Calu3 (cell line): ENCODE data around the gene PTPRN2. TPM values are rescaled to one million over a fixed set of nuclear protein-coding genes. Genes with fewer than 3 reads are reported as not detected.
"Not testable (repeated sequence)": the region's sequence is repeated elsewhere in the genome, so short reads cannot be mapped to it uniquely, and the experiment has no call there.

Experiments
- BruUV-seq: library from RNA; stranded (reverse); fragments of 400-500 nt; replicated peaks from 2 replicates; lab custom pipeline; 2021; lab: Mats Ljungman, UMichigan
- CTCF ChIA-PET: fragments of 300-600 bp; sonication (Branson Sonifier 250); formaldehyde crosslinking; loops from one replicate; lab custom pipeline; 2022; ENCODE audit warnings: antibody characterized with exemption; lab: Charles Lee
- DNase-seq: peaks from one replicate; pipeline ENCODE4 v3.0.0; 2022
- H3K27ac Mint-ChIP-seq: one replicate; pipeline ENCODE4 v1.8.0; 2022; ENCODE audit warnings: mixed read lengths; ENCODE audit not compliant: unreplicated experiment
- H3K27me3 Mint-ChIP-seq: one replicate; pipeline ENCODE4 v1.8.0; 2022; ENCODE audit warnings: mixed read lengths; ENCODE audit not compliant: unreplicated experiment
- H3K36me3 Mint-ChIP-seq: one replicate; pipeline ENCODE4 v1.8.0; 2022; ENCODE audit warnings: mild to moderate bottlenecking, moderate library complexity, mixed read lengths; ENCODE audit not compliant: insufficient read depth, unreplicated experiment
- H3K4me1 Mint-ChIP-seq: one replicate; pipeline ENCODE4 v1.8.0; 2022; ENCODE audit warnings: mild to moderate bottlenecking, low read depth, mixed read lengths; ENCODE audit not compliant: unreplicated experiment
- H3K4me3 Mint-ChIP-seq: one replicate; pipeline ENCODE4 v1.8.0; 2022; ENCODE audit warnings: mild to moderate bottlenecking, low read depth, moderate library complexity, mixed read lengths; ENCODE audit not compliant: unreplicated experiment
- H3K9me3 Mint-ChIP-seq: one replicate; pipeline ENCODE4 v1.8.0; 2022; ENCODE audit warnings: low read depth, mixed read lengths; ENCODE audit not compliant: unreplicated experiment
- CTCF ChIP-seq: fragments of 200-600 bp; IDR thresholded peaks from one replicate; pipeline ENCODE4 v1.8.0; 2022; ENCODE audit warnings: antibody characterized with exemption; ENCODE audit not compliant: unreplicated experiment
- intact Hi-C: fragments of 100-400 bp; cut with micrococcal nuclease; formaldehyde crosslinking; loops from one replicate; pipeline ENCODE4 v1.10.0; 2022; ENCODE audit not compliant: unreplicated experiment
- total RNA-seq: library from RNA; stranded (reverse); gene quantifications from 2 replicates; pipeline ENCODE4 v1.2.3, GENCODE V29; 2022

The PTPRN2 gene
- total RNA-seq, 1 experiment from 2014 or later, result 2.0 TPM

DNA sequence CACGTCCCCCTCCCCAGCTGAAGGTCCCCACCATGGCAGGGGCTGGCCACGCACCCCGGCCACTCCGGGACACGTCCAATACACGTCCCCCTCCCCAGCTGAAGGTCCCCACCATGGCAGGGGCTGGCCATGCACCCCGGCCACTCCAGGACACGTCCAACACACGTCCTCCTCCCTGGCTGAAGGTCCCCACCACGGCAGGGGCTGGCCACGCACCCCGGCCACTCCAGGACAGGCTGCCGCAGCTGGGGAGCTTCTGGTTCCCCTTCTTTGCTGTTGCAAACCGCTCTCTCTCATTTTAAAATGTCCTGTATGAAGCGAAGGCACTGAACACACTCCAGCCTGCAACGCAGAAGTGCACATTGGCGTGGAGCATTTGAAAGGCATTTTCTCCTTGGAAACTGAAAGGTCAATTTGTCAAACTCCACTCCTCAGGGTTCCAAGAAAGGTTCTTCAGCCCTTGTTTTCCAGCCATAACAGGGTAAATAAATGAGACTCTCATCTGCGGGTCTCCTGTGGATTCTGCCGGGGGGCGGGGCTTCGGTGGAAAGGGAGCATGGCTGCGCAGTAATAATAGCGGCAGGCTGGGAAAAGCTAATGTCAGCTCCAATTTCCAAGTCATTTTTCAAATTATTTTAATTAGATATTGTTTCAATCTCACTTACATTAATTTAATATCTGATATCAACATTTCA, 670.5 kb downstream of the PTPRN2 start:
- Mint-ChIP-seq H3K4me3 (no peak overlapping the region), H3K27ac (no peak overlapping the region), H3K36me3 (no peaks in the 10 kb centered on the region), H3K9me3 (peaks cover 22% of the 10 kb centered on the region), H3K4me1 (no peaks in the 10 kb centered on the region), H3K27me3 (no peaks in the 10 kb centered on the region)
- TF ChIP-seq CTCF, result no peak
- CTCF ChIA-PET, result no interaction called here
- BruUV-seq, result no TSS peak
- intact Hi-C loops, result no loop called here
- DNase-seq, result no peak

- intact Hi-C loops, result no loop called here
- CTCF ChIA-PET, result no interaction called here
- Mint-ChIP-seq H3K4me3 (no peak overlapping the region), H3K36me3 (no peaks in the 10 kb centered on the region), H3K27me3 (no peaks in the 10 kb centered on the region), H3K4me1 (no peaks in the 10 kb centered on the region), H3K27ac (no peak overlapping the region), H3K9me3 (peaks cover 20% of the 10 kb centered on the region)
- no peak for DNase-seq
- TF ChIP-seq CTCF, result no peak
- BruUV-seq, result no TSS peak
Measured at GRCh38 chr7:157910446-157910845, 677.2 kb downstream of the PTPRN2 start.

DNA sequence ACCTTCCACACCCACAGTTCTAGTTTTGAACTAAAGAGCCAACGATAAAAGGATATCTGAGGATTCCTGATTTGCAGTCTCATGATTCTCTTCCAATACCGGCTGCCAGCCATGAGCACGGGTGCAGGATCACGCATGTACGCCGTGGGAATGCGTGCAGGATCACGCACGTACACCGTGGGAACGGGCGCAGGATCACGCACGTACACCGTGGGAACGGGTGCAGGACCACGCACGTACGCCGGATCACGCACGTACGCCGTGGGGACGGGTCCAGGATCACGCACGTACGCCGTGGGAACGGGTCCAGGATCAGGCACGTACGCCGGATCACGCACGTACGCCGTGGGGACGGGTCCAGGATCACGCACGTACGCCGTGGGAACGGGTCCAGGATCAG, 677.6 kb downstream of the PTPRN2 start:
- DNase-seq, H3K4me1 Mint-ChIP-seq, BruUV-seq, CTCF ChIA-PET, H3K27ac Mint-ChIP-seq, intact Hi-C loops, H3K36me3 Mint-ChIP-seq, H3K27me3 Mint-ChIP-seq, H3K4me3 Mint-ChIP-seq: not testable (repeated sequence)
- peaks cover 20% of the 10 kb centered on the region for H3K9me3 Mint-ChIP-seq

DNA sequence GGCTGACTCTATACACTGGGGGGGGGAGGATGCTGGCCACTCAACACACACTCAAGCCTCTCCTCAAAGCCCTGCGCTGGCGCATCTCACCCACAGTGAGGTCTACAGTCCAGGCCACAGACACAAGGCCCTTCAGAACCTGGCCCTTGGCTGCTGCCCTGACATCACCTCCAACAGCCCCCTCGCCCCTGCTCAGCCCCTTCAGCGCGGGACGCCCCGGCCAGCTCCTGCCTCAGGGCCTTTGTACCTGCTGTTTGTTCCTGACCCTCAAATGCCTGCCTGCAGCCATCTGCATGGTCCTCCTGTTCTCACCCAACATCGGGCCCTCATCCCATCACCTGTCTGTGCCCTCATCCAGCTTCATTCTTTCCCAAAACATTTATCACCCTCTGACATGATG, 678.3 kb downstream of the PTPRN2 start:
- no peak overlapping the region for H3K4me3 Mint-ChIP-seq
- H3K4me1 Mint-ChIP-seq, result no peaks in the 10 kb centered on the region
- no peak for TF ChIP-seq CTCF
- no peaks in the 10 kb centered on the region for H3K36me3 Mint-ChIP-seq
- no peak for DNase-seq
- no TSS peak for BruUV-seq
- no peaks in the 10 kb centered on the region for H3K27me3 Mint-ChIP-seq
- intact Hi-C loops, result no loop called here
- H3K9me3 Mint-ChIP-seq, result peaks cover 19% of the 10 kb centered on the region
- CTCF ChIA-PET, result no interaction called here
- H3K27ac Mint-ChIP-seq, result no peak overlapping the region
